HL-60 (cell line): ENCODE data around the gene NKAIN2.

Experiments
- GABPA ChIP-seq: IDR thresholded peaks from 2 replicates; pipeline ENCODE4 v1.6.1; 2012; ENCODE audit warnings: low read depth
- POLR2AphosphoS5 ChIP-seq: IDR thresholded peaks from 2 replicates; pipeline ENCODE4 v1.6.1; 2012; ENCODE audit warnings: low read depth
- REST ChIP-seq: IDR thresholded peaks from 2 replicates; pipeline ENCODE4 v1.6.1; 2012; ENCODE audit warnings: low read depth; ENCODE audit not compliant: insufficient replicate concordance
- TF ChIP-seq, protein P1 (sequence below): IDR thresholded peaks from one replicate; pipeline ENCODE4 v1.5.1; 2011; ENCODE audit warnings: low read length, control low read depth, inconsistent platforms; ENCODE audit not compliant: insufficient read depth

GRCh38 chr6:124541573-124541972, 737.9 kb downstream of the NKAIN2 start:
- TF ChIP-seq, protein P1, sequence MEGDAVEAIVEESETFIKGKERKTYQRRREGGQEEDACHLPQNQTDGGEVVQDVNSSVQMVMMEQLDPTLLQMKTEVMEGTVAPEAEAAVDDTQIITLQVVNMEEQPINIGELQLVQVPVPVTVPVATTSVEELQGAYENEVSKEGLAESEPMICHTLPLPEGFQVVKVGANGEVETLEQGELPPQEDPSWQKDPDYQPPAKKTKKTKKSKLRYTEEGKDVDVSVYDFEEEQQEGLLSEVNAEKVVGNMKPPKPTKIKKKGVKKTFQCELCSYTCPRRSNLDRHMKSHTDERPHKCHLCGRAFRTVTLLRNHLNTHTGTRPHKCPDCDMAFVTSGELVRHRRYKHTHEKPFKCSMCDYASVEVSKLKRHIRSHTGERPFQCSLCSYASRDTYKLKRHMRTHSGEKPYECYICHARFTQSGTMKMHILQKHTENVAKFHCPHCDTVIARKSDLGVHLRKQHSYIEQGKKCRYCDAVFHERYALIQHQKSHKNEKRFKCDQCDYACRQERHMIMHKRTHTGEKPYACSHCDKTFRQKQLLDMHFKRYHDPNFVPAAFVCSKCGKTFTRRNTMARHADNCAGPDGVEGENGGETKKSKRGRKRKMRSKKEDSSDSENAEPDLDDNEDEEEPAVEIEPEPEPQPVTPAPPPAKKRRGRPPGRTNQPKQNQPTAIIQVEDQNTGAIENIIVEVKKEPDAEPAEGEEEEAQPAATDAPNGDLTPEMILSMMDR: no peak
- TF ChIP-seq REST (no peak), POLR2AphosphoS5 (no peak), GABPA (no peak)
